GM23338 (cell line): ENCODE data around the gene CD244. TPM values are rescaled to one million over a fixed set of nuclear protein-coding genes. Genes with fewer than 3 reads are reported as not detected.

Experiments
- ATAC-seq: fragments of 200-7000 bp; cut with Tn5 transposase; 3 replicates; pipeline ENCODE4 v1.9.1; 2020
- DNase-seq: peaks from one replicate; pipeline ENCODE4 v3.0.0-alpha.2; 2015; ENCODE audit warnings: low spot score
- H2AFZ ChIP-seq: fragments of 200-600 bp; sonication (generic); 2 replicates; pipeline ENCODE4 v1.8.0; 2016; ENCODE audit warnings: antibody characterized with exemption, mild to moderate bottlenecking, moderate library complexity
- H3F3A ChIP-seq: fragments of 200-600 bp; sonication (generic); replicated peaks from 2 replicates; pipeline ENCODE4 v1.8.0; 2017; ENCODE audit warnings: antibody characterized with exemption, mixed run types, low read depth
- H3K27ac ChIP-seq: fragments of 200-600 bp; sonication (generic); 2 replicates; pipeline ENCODE4 v1.6.1; 2016; ENCODE audit warnings: low read depth
- H3K27me3 ChIP-seq: fragments of 200-600 bp; sonication (generic); 2 replicates; pipeline ENCODE4 v1.8.0; 2016; ENCODE audit warnings: mild to moderate bottlenecking, mixed run types, moderate library complexity; ENCODE audit not compliant: insufficient read depth
- H3K36me3 ChIP-seq: fragments of 200-600 bp; sonication (generic); 2 replicates; pipeline ENCODE4 v1.8.0; 2016; ENCODE audit warnings: mild to moderate bottlenecking; ENCODE audit not compliant: insufficient read depth
- H3K4me1 ChIP-seq: fragments of 200-600 bp; sonication (generic); 2 replicates; pipeline ENCODE4 v1.8.0; 2016; ENCODE audit warnings: mild to moderate bottlenecking, moderate library complexity; ENCODE audit not compliant: insufficient read depth
- H3K4me2 ChIP-seq: fragments of 200-600 bp; sonication (generic); 2 replicates; pipeline ENCODE4 v1.7.1; 2017; ENCODE audit warnings: mixed run types
- H3K4me3 ChIP-seq: fragments of 200-600 bp; sonication (generic); 2 replicates; pipeline ENCODE4 v1.6.1; 2016; ENCODE audit warnings: mixed run types
- H3K79me2 ChIP-seq: fragments of 200-600 bp; sonication (generic); replicated peaks from 2 replicates; pipeline ENCODE4 v1.8.0; 2017; ENCODE audit warnings: mild to moderate bottlenecking; ENCODE audit not compliant: insufficient read depth
- H3K9me2 ChIP-seq: fragments of 200-600 bp; sonication (generic); 2 replicates; pipeline ENCODE4 v1.8.0; 2017; ENCODE audit not compliant: insufficient read depth
- H4K20me1 ChIP-seq: fragments of 200-600 bp; sonication (generic); replicated peaks from 2 replicates; pipeline ENCODE4 v1.8.0; 2017; ENCODE audit warnings: mild to moderate bottlenecking; ENCODE audit not compliant: insufficient read depth
- H3K27ac Mint-ChIP-seq: 2 replicates; pipeline ENCODE4 v1.8.0; 2020; ENCODE audit warnings: inconsistent platforms, mild to moderate bottlenecking, moderate library complexity, mixed read lengths
- H3K27me3 Mint-ChIP-seq: 3 replicates; pipeline ENCODE4 v1.8.0; 2022; ENCODE audit warnings: low read depth, mild to moderate bottlenecking, moderate library complexity, mixed read lengths, inconsistent platforms; ENCODE audit not compliant: insufficient read depth, poor library complexity
- H3K36me3 Mint-ChIP-seq: 3 replicates; pipeline ENCODE4 v1.8.0; 2021; ENCODE audit warnings: low read depth, mild to moderate bottlenecking, inconsistent platforms, moderate library complexity, mixed read lengths
- H3K4me1 Mint-ChIP-seq: 3 replicates; pipeline ENCODE4 v1.8.0; 2020; ENCODE audit warnings: mild to moderate bottlenecking, inconsistent platforms, mixed read lengths
- H3K4me3 Mint-ChIP-seq: 3 replicates; pipeline ENCODE4 v1.8.0; 2021; ENCODE audit warnings: moderate library complexity, mild to moderate bottlenecking, inconsistent platforms, mixed read lengths
- H3K9me3 Mint-ChIP-seq: 3 replicates; pipeline ENCODE4 v1.8.0; 2020; ENCODE audit warnings: moderate library complexity, mild to moderate bottlenecking, inconsistent platforms, mixed read lengths
- CREB1 ChIP-seq: fragments of 250-450 bp; sonication (Bioruptor Pico); IDR thresholded peaks from 2 replicates; pipeline ENCODE4 v1.5.0; 2020; ENCODE audit warnings: low read depth, mild to moderate bottlenecking, moderate library complexity
- EZH2 ChIP-seq: fragments of 200-600 bp; sonication (generic); IDR thresholded peaks from one replicate; pipeline ENCODE4 v1.8.0; 2017; ENCODE audit warnings: antibody characterized with exemption, mild to moderate bottlenecking, low read depth; ENCODE audit not compliant: unreplicated experiment
- JUNB ChIP-seq: IDR thresholded peaks from one replicate; pipeline ENCODE4 v1.6.1; 2016; ENCODE audit warnings: antibody characterized with exemption; ENCODE audit not compliant: unreplicated experiment
- NANOG ChIP-seq: IDR thresholded peaks from 2 replicates; pipeline ENCODE4 v1.6.1; 2016; ENCODE audit warnings: antibody characterized with exemption, borderline replicate concordance
- POLR2AphosphoS5 ChIP-seq: IDR thresholded peaks from 2 replicates; pipeline ENCODE4 v1.6.1; 2016; ENCODE audit warnings: antibody characterized with exemption, low read depth
- STAT1 ChIP-seq: IDR thresholded peaks from one replicate; pipeline ENCODE4 v1.6.1; 2016; ENCODE audit warnings: antibody characterized with exemption; ENCODE audit not compliant: unreplicated experiment
- ZNF114 ChIP-seq: fragments of 250-450 bp; sonication (Bioruptor Pico); IDR thresholded peaks from 2 replicates; pipeline ENCODE4 v1.5.0; 2020; ENCODE audit warnings: mild to moderate bottlenecking, moderate library complexity
- ZNF331 ChIP-seq: fragments of 250-450 bp; sonication (Bioruptor Pico); IDR thresholded peaks from 2 replicates; pipeline ENCODE4 v1.5.0; 2020; ENCODE audit warnings: low read depth, mild to moderate bottlenecking, moderate library complexity
- polyA plus RNA-seq: library from polyadenylated mRNA; unstranded; fragments of >200 nt; fragmentation: Nextera tagmentation; extraction: Ambion mirVana; gene quantifications from 2 replicates; pipeline ENCODE4 v1.2.1, GENCODE V29; 2016
- total RNA-seq: library from RNA; depleted of rRNA; stranded (reverse); fragments of >200 nt; shearing (Covaris generic); gene quantifications from 2 replicates; pipeline ENCODE4 v1.2.3, GENCODE V29; 2014
- TF ChIP-seq, protein P1 (sequence below): IDR thresholded peaks from 2 replicates; pipeline ENCODE4 v1.6.1; 2016; ENCODE audit warnings: antibody characterized with exemption
- TF ChIP-seq, protein P2 (sequence below): IDR thresholded peaks from one replicate; pipeline ENCODE4 v1.6.1; 2018; ENCODE audit warnings: antibody characterized with exemption; ENCODE audit not compliant: unreplicated experiment
- TF ChIP-seq, protein P3 (sequence below), 2 experiments: fragments of 200-600 bp in 1 of 2; sonication (generic) in 1 of 2; conservative IDR thresholded peaks; 2 replicates each; pipeline versions ENCODE4 v1.5.1 to v1.6.1; 2016 to 2017; ENCODE audit warnings: antibody characterized with exemption in 2 of 2, low read depth in 2 of 2, mild to moderate bottlenecking in 2 of 2, moderate library complexity in 1 of 2
- TF ChIP-seq, protein P4 (sequence below): fragments of 250-450 bp; sonication (Bioruptor Pico); IDR thresholded peaks from 2 replicates; pipeline ENCODE4 v1.5.0; 2020; ENCODE audit warnings: mild to moderate bottlenecking, moderate library complexity

CD244 gene
- total and polyA plus RNA-seq, 2 experiments from 2014 or later = not detected

DNA sequence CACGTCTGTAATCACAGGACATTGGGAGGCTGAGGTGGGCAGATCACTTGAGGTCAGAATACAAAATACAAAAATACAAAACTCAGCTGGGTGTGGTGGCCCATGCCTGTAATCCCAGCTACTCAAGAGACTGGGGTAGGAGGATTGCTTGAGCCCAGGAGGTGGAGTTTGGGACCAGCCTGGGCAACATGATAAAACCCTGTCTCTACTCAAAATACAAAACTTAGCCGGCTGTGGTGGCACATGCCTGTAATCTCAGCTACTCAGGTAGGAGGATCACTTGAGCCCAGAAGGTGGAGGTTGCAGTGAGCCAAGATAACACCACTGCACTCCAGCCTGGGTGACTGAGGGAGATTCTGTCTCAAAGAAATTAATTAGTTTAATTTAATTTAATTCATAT, 28.8 kb upstream of the CD244 start:
- H3K4me2 ChIP-seq = no peak overlapping the region
- no peaks in the 10 kb centered on the region for H4K20me1 ChIP-seq
- H3K4me1 ChIP-seq = no peaks in the 10 kb centered on the region
- Mint-ChIP-seq H3K9me3 (peaks cover 19% of the 10 kb centered on the region), H3K27ac (no peak overlapping the region), H3K4me1 (no peaks in the 10 kb centered on the region), H3K27me3 (peaks cover 4% of the 10 kb centered on the region), H3K4me3 (no peak overlapping the region), H3K36me3 (no peaks in the 10 kb centered on the region; the same call in 2 of the 3 replicates)
- H3K9me2 ChIP-seq = no peaks in the 10 kb centered on the region
- no peaks in the 10 kb centered on the region; the same call in 1 of the 2 replicates for H3K36me3 ChIP-seq
- no peaks in the 10 kb centered on the region for H3K27me3 ChIP-seq
- no peak overlapping the region for H2AFZ ChIP-seq
- H3K79me2 ChIP-seq = no peaks in the 10 kb centered on the region
- ATAC-seq (no peak), DNase-seq (no peak)
- TF ChIP-seq, protein P1, sequence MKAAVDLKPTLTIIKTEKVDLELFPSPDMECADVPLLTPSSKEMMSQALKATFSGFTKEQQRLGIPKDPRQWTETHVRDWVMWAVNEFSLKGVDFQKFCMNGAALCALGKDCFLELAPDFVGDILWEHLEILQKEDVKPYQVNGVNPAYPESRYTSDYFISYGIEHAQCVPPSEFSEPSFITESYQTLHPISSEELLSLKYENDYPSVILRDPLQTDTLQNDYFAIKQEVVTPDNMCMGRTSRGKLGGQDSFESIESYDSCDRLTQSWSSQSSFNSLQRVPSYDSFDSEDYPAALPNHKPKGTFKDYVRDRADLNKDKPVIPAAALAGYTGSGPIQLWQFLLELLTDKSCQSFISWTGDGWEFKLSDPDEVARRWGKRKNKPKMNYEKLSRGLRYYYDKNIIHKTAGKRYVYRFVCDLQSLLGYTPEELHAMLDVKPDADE = no peak
- TF ChIP-seq POLR2AphosphoS5 = no peak
- TF ChIP-seq, protein P2, sequence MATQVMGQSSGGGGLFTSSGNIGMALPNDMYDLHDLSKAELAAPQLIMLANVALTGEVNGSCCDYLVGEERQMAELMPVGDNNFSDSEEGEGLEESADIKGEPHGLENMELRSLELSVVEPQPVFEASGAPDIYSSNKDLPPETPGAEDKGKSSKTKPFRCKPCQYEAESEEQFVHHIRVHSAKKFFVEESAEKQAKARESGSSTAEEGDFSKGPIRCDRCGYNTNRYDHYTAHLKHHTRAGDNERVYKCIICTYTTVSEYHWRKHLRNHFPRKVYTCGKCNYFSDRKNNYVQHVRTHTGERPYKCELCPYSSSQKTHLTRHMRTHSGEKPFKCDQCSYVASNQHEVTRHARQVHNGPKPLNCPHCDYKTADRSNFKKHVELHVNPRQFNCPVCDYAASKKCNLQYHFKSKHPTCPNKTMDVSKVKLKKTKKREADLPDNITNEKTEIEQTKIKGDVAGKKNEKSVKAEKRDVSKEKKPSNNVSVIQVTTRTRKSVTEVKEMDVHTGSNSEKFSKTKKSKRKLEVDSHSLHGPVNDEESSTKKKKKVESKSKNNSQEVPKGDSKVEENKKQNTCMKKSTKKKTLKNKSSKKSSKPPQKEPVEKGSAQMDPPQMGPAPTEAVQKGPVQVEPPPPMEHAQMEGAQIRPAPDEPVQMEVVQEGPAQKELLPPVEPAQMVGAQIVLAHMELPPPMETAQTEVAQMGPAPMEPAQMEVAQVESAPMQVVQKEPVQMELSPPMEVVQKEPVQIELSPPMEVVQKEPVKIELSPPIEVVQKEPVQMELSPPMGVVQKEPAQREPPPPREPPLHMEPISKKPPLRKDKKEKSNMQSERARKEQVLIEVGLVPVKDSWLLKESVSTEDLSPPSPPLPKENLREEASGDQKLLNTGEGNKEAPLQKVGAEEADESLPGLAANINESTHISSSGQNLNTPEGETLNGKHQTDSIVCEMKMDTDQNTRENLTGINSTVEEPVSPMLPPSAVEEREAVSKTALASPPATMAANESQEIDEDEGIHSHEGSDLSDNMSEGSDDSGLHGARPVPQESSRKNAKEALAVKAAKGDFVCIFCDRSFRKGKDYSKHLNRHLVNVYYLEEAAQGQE = no peak
- no peak for TF ChIP-seq EZH2
- TF ChIP-seq ZNF331 (CRISPR knock-in tag) = no peak
- TF ChIP-seq JUNB = no peak
- no peak for TF ChIP-seq NANOG
- TF ChIP-seq STAT1 = no peak
- no peak for TF ChIP-seq CREB1 (CRISPR knock-in tag)
- TF ChIP-seq, protein P3, sequence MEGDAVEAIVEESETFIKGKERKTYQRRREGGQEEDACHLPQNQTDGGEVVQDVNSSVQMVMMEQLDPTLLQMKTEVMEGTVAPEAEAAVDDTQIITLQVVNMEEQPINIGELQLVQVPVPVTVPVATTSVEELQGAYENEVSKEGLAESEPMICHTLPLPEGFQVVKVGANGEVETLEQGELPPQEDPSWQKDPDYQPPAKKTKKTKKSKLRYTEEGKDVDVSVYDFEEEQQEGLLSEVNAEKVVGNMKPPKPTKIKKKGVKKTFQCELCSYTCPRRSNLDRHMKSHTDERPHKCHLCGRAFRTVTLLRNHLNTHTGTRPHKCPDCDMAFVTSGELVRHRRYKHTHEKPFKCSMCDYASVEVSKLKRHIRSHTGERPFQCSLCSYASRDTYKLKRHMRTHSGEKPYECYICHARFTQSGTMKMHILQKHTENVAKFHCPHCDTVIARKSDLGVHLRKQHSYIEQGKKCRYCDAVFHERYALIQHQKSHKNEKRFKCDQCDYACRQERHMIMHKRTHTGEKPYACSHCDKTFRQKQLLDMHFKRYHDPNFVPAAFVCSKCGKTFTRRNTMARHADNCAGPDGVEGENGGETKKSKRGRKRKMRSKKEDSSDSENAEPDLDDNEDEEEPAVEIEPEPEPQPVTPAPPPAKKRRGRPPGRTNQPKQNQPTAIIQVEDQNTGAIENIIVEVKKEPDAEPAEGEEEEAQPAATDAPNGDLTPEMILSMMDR (conservative IDR thresholded peaks at IDR 0.05; ENCODE audit: low read depth in 2 of 2) = no peak
- TF ChIP-seq ZNF114 (CRISPR knock-in tag) = no peak
- TF ChIP-seq, protein P4, sequence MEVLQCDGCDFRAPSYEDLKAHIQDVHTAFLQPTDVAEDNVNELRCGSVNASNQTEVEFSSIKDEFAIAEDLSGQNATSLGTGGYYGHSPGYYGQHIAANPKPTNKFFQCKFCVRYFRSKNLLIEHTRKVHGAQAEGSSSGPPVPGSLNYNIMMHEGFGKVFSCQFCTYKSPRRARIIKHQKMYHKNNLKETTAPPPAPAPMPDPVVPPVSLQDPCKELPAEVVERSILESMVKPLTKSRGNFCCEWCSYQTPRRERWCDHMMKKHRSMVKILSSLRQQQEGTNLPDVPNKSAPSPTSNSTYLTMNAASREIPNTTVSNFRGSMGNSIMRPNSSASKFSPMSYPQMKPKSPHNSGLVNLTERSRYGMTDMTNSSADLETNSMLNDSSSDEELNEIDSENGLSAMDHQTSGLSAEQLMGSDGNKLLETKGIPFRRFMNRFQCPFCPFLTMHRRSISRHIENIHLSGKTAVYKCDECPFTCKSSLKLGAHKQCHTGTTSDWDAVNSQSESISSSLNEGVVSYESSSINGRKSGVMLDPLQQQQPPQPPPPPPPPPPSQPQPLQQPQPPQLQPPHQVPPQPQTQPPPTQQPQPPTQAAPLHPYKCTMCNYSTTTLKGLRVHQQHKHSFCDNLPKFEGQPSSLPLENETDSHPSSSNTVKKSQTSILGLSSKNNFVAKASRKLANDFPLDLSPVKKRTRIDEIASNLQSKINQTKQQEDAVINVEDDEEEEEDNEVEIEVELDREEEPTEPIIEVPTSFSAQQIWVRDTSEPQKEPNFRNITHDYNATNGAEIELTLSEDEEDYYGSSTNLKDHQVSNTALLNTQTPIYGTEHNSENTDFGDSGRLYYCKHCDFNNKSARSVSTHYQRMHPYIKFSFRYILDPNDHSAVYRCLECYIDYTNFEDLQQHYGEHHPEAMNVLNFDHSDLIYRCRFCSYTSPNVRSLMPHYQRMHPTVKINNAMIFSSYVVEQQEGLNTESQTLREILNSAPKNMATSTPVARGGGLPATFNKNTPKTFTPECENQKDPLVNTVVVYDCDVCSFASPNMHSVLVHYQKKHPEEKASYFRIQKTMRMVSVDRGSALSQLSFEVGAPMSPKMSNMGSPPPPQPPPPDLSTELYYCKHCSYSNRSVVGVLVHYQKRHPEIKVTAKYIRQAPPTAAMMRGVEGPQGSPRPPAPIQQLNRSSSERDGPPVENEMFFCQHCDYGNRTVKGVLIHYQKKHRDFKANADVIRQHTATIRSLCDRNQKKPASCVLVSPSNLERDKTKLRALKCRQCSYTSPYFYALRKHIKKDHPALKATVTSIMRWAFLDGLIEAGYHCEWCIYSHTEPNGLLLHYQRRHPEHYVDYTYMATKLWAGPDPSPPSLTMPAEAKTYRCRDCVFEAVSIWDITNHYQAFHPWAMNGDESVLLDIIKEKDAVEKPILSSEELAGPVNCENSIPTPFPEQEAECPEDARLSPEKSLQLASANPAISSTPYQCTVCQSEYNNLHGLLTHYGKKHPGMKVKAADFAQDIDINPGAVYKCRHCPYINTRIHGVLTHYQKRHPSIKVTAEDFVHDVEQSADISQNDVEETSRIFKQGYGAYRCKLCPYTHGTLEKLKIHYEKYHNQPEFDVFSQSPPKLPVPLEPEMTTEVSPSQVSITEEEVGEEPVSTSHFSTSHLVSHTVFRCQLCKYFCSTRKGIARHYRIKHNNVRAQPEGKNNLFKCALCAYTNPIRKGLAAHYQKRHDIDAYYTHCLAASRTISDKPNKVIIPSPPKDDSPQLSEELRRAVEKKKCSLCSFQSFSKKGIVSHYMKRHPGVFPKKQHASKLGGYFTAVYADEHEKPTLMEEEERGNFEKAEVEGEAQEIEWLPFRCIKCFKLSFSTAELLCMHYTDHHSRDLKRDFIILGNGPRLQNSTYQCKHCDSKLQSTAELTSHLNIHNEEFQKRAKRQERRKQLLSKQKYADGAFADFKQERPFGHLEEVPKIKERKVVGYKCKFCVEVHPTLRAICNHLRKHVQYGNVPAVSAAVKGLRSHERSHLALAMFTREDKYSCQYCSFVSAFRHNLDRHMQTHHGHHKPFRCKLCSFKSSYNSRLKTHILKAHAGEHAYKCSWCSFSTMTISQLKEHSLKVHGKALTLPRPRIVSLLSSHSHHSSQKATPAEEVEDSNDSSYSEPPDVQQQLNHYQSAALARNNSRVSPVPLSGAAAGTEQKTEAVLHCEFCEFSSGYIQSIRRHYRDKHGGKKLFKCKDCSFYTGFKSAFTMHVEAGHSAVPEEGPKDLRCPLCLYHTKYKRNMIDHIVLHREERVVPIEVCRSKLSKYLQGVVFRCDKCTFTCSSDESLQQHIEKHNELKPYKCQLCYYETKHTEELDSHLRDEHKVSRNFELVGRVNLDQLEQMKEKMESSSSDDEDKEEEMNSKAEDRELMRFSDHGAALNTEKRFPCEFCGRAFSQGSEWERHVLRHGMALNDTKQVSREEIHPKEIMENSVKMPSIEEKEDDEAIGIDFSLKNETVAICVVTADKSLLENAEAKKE (CRISPR knock-in tag) = no peak
- H3K4me3 ChIP-seq = no peak overlapping the region
- H3F3A ChIP-seq = no peaks in the 10 kb centered on the region
- H3K27ac ChIP-seq = no peak overlapping the region
